Esophagus squamous epithelium (tissue), 5 donors: ENCODE measurements around the gene SELENOS. TPM values are rescaled to one million over a fixed set of nuclear protein-coding genes. Genes with fewer than 3 reads are reported as not detected.

Experiments used
- DNase-seq: peaks from one replicate; lab custom pipeline; 2025; lab: John Stamatoyannopoulos, UW
- H3K27ac ChIP-seq, 4 donors: fragments of 200-600 bp; sonication (generic); one replicate each; pipeline ENCODE4 v1.5.1; 2016 to 2019; ENCODE audit warnings: mild to moderate bottlenecking in 1 of 4
- H3K27me3 ChIP-seq, 4 donors: fragments of 200-600 bp; sonication (generic); 1 replicate in 3 of 4; 2 replicates in 1 of 4; pipeline versions ENCODE4 v1.5.1 to v1.6.0; 2017 to 2021; ENCODE audit warnings: antibody characterized with exemption in 1 of 4
- H3K36me3 ChIP-seq, 3 donors: fragments of 200-600 bp; sonication (generic); one replicate each; pipeline ENCODE4 v1.5.1; 2016 to 2019
- H3K4me1 ChIP-seq, 3 donors: fragments of 200-600 bp; sonication (generic); one replicate each; pipeline ENCODE4 v1.5.1; 2017 to 2019
- H3K4me3 ChIP-seq, 4 donors: fragments of 200-600 bp; sonication (generic); 1 replicate in 3 of 4; 2 replicates in 1 of 4; pipeline ENCODE4 v1.5.1; 2016 to 2019; ENCODE audit warnings: mild to moderate bottlenecking in 2 of 4, moderate library complexity in 1 of 4
- H3K9me3 ChIP-seq, 3 donors: fragments of 200-600 bp; sonication (generic); one replicate each; pipeline ENCODE4 v1.5.1; 2016 to 2019
- POLR2A ChIP-seq, 4 donors: fragments of 450-650 bp; IDR thresholded peaks; one replicate each; pipeline ENCODE4 v1.6.1; 2017; ENCODE audit warnings: antibody characterized with exemption in 4 of 4, mild to moderate bottlenecking in 4 of 4, moderate library complexity in 3 of 4
- WGBS, 2 donors: methylation state at CpG; one replicate each; pipeline ENCODE4 v1.1.5; 2018; 5-methylcytosine and 5-hydroxymethylcytosine counted together
- intact Hi-C: fragments of 100-400 bp; cut with DNase I; formaldehyde crosslinking; loops from one replicate; pipeline ENCODE4 v1.15.0; 2022
- total RNA-seq, 4 donors: library from RNA; depleted of rRNA; stranded (reverse); fragments of >200 nt; gene quantifications; one replicate each; pipeline ENCODE4 v1.1.0, GENCODE V29; 2016
- TF ChIP-seq, protein P1 (sequence below), 6 experiments: fragments of 450-650 bp in 4 of 6; fragments of 200-600 bp in 2 of 6; sonication (generic) in 2 of 6; IDR thresholded peaks; one replicate each; pipeline ENCODE4 v1.5.1; 2016 to 2019; ENCODE audit warnings: antibody characterized with exemption in 6 of 6, mild to moderate bottlenecking in 4 of 6, moderate library complexity in 4 of 6
- donor health status: DM: yes; HTN: yes; CAD: no.

Gene SELENOS, protein sequence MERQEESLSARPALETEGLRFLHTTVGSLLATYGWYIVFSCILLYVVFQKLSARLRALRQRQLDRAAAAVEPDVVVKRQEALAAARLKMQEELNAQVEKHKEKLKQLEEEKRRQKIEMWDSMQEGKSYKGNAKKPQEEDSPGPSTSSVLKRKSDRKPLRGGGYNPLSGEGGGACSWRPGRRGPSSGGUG
- 10 to 100 TPM; 57.6 to 69.6 (median 63.4) TPM for total RNA-seq

DNA sequence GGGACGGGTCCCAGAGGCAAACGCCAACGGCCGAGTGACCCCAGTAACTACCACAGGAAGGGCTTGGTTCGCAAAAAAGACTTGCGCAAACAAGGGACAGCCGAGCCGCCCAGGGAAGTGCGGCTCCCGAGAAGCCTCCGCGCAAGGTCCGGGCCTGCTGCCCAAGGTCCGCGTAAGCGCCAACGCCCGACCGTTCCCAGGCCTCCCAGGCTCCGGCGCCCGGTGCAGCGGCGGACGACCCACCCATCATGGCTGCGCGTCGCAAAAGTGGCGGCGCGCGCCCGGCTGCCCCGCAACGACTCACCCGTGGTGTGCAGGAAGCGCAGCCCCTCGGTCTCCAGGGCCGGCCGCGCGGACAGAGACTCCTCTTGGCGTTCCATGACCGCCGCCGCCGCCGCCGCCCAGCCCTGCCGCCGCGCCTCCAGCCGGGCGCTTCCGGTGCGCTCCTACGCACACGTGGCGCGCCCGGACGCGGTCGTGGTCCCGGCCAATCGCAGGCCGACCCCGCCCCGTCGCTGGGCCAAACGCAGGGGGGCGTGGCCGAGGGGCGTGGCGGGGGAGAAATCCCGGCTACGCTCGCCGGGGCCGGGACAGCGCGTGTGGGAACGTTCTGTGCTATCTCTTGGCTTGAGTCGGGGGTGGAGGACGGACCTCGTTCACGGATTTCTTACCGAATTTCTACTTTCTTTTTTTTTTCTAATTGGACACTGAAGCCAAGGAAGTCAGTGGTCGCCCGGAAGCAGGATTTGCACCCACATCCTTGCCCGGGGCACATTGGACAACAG, at the start of gene SELENOS:
TSS of gene SELENOS (minus strand) at position 448 of the 785 bp plus-strand sequence. CDS start at position 380, 68 bp downstream.
- no peaks in the 10 kb centered on the region for H3K27me3 ChIP-seq
- no peaks in the 10 kb centered on the region for H3K9me3 ChIP-seq
- intact Hi-C loops: no loop called here
- WGBS, 2 donors: 1 to 3% methylated on average over 9 to 28 of the region's 91 CpGs
- peak within 1 kb of the TSS; percentile 65 to 89 (median 76) for H3K4me3 ChIP-seq
- peak; percentile 29 for DNase-seq
- H3K36me3 ChIP-seq: peaks cover 17 to 65% (median 29%) of the 10 kb centered on the region in 3 donors
- peak within 1 kb of the TSS; percentile 91 to 97 (median 93) for H3K27ac ChIP-seq
- TF ChIP-seq, protein P1, sequence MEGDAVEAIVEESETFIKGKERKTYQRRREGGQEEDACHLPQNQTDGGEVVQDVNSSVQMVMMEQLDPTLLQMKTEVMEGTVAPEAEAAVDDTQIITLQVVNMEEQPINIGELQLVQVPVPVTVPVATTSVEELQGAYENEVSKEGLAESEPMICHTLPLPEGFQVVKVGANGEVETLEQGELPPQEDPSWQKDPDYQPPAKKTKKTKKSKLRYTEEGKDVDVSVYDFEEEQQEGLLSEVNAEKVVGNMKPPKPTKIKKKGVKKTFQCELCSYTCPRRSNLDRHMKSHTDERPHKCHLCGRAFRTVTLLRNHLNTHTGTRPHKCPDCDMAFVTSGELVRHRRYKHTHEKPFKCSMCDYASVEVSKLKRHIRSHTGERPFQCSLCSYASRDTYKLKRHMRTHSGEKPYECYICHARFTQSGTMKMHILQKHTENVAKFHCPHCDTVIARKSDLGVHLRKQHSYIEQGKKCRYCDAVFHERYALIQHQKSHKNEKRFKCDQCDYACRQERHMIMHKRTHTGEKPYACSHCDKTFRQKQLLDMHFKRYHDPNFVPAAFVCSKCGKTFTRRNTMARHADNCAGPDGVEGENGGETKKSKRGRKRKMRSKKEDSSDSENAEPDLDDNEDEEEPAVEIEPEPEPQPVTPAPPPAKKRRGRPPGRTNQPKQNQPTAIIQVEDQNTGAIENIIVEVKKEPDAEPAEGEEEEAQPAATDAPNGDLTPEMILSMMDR (IDR thresholded peaks at IDR 0.05): peak in 2 of 6 experiments; percentile 3 to 44
- peak in 3 of 4 donors; percentile 91 to 97 (median 97) for TF ChIP-seq POLR2A (IDR thresholded peaks at IDR 0.05)
- peaks cover 5 to 22% (median 15%) of the 10 kb centered on the region in 3 donors for H3K4me1 ChIP-seq

DNA sequence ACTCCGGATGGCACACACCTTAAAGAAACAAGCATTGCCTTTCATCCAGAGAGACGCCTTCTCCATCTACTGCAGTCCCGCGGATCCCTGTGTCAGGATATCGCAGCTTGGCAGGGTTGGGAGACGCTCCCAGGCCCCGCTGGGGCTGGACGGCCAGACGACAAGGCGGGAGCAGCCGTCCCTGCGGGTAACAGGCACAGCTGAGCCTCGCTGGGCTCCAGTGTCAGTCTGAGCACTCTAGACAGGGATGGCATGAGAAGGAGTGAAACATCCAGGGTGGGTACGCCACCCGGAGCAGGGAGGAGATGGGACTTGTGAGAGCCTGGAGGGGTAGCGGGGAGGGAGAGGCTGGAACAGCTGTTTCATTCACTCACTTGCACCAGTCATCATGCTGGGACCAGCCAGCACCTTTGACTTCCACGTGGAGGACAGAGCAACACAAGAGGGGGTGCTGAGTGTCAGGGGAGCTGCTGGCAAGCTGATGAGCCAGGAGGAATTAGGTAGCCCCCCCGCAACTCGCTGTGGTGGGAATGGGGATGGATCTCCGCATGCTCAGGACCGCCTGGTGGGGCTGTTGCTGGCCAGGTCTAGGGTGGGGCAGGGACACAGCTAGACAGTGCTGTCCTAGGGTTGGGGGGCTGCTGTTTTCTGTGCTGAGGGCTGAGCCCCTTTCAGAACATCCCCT, 49.3 kb upstream of the SELENOS start:
- H3K9me3 ChIP-seq: no peaks in the 10 kb centered on the region
- no peak for TF ChIP-seq POLR2A (IDR thresholded peaks at IDR 0.05)
- TF ChIP-seq, protein P1 (IDR thresholded peaks at IDR 0.05): no peak
- no peaks in the 10 kb centered on the region for H3K36me3 ChIP-seq

DNA sequence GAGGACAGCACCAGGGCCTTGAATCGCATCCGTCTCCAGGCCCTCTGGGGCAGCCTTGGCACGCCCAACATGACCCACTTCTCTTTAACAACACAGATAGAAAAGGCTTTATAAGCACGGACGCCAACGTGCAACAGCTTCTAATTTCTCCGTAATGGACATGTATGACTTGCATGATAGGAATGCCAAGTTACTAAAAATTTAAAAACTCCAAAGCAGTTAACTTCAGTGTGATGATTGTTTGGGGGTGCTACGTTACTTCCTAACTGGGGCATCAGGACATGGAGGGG, 48.7 kb upstream of the SELENOS start:
- WGBS, 2 donors: 90 to 97% methylated on average over 8 of the region's 8 CpGs
- no peak for TF ChIP-seq POLR2A (IDR thresholded peaks at IDR 0.05)
- TF ChIP-seq, protein P1 (IDR thresholded peaks at IDR 0.05): no peak
- no peaks in the 10 kb centered on the region for H3K9me3 ChIP-seq
- no peaks in the 10 kb centered on the region for H3K4me1 ChIP-seq
- intact Hi-C loops: no loop called here
- no peak for DNase-seq
- H3K27ac ChIP-seq: no peak overlapping the region
- no peak overlapping the region for H3K4me3 ChIP-seq
- H3K27me3 ChIP-seq: peaks cover 0 to 32% (median 0%) of the 10 kb centered on the region in 4 donors
- H3K36me3 ChIP-seq: no peaks in the 10 kb centered on the region

More for the DNA sequence above, 49.3 kb upstream of the SELENOS start:
- 73 to 88% methylated on average over 3 to 15 of the region's 21 CpGs for WGBS, 2 donors
- no peak overlapping the region for H3K27ac ChIP-seq
- no peak for DNase-seq
- H3K27me3 ChIP-seq: peaks cover 0 to 26% (median 0%) of the 10 kb centered on the region in 4 donors
- H3K4me1 ChIP-seq: no peaks in the 10 kb centered on the region
- no peak overlapping the region for H3K4me3 ChIP-seq
- intact Hi-C loops: no loop called here

DNA sequence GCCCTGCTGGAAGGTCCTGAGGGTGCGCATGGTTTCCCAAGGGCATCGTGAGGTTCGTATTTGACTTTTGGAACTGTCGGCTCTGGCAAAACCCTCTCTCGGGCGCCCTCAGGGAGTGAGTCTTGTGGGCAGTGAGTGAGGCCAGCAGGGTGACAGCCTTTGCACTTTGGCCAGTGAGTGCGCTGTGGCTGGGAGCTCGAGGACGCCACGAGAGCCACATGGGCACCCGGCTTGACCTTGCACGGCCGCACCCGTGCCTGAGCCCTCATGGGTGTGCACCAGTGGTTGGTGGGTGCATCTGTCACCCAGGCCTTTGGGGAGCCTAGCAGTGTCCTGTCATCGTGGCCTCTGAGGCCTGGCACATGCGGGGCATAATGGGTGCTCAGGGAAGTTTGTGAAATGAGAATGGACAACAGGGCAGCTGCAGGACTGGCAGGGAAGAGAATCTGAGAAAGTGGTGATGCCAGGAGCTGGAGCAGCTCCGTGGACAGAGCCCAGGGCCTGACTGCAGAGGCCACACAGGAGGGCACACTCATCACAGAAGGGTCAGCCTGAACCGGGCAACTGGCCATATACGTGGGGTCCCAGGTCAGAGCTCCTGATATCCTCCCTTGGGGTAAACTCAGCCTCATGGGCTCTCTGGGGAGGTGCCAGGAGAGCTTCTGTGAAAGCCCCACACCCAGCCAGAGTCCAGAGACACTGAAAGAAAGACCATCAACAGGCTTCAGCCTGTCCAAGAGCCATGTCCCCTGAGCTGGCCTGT, 48.2 kb upstream of the SELENOS start:
- H3K4me1 ChIP-seq: no peaks in the 10 kb centered on the region
- DNase-seq: no peak
- H3K36me3 ChIP-seq: no peaks in the 10 kb centered on the region
- H3K27me3 ChIP-seq: peaks cover 0 to 33% (median 0%) of the 10 kb centered on the region in 4 donors
- TF ChIP-seq POLR2A (IDR thresholded peaks at IDR 0.05): no peak
- TF ChIP-seq, protein P1 (IDR thresholded peaks at IDR 0.05): no peak
- H3K9me3 ChIP-seq: no peaks in the 10 kb centered on the region
- intact Hi-C loops: no loop called here
- no peak overlapping the region for H3K27ac ChIP-seq
- WGBS, 2 donors: 74 to 87% methylated on average over 6 to 8 of the region's 19 CpGs
- no peak overlapping the region for H3K4me3 ChIP-seq
